Lung (tissue), 12 donors: ENCODE measurements around the gene OR5K1. TPM values are rescaled to one million over a fixed set of nuclear protein-coding genes. Genes with fewer than 3 reads are reported as not detected.

Experiments
- ATAC-seq: fragments of 200-7000 bp; cut with Tn5 transposase; one replicate; pipeline ENCODE4 v1.9.1; 2020; ENCODE audit warnings: moderate number of reproducible peaks; ENCODE audit not compliant: insufficient read depth, low FRiP score
- DNase-seq, 3 donors: peaks; one replicate each; pipeline ENCODE4 v3.0.0-alpha.2; 2013 to 2017
- H3K27ac ChIP-seq, 2 donors: one replicate each; pipeline ENCODE4 v1.5.1; 2013; ENCODE audit warnings: mild to moderate bottlenecking in 2 of 2, moderate library complexity in 2 of 2, control low read depth in 1 of 2, inconsistent platforms in 1 of 2, low read depth in 1 of 2, low read length in 1 of 2
- H3K27me3 ChIP-seq, 3 donors: one replicate each; pipeline ENCODE4 v1.5.1; 2013; ENCODE audit warnings: low read length in 2 of 3; ENCODE audit not compliant: control insufficient read depth in 3 of 3, insufficient read depth in 3 of 3
- H3K36me3 ChIP-seq, 4 donors: one replicate each; pipeline ENCODE4 v1.5.1; 2013; ENCODE audit warnings: low read length in 4 of 4, mild to moderate bottlenecking in 1 of 4, moderate library complexity in 1 of 4; ENCODE audit not compliant: control insufficient read depth in 4 of 4, insufficient read depth in 4 of 4
- H3K4me1 ChIP-seq, 5 donors: one replicate each; pipeline ENCODE4 v1.5.1; 2013; ENCODE audit warnings: low read length in 5 of 5, mild to moderate bottlenecking in 2 of 5, moderate library complexity in 1 of 5; ENCODE audit not compliant: control insufficient read depth in 5 of 5, insufficient read depth in 5 of 5
- H3K4me3 ChIP-seq: one replicate; pipeline ENCODE4 v1.5.1; 2013; ENCODE audit warnings: mild to moderate bottlenecking, control low read depth, moderate library complexity
- H3K9ac ChIP-seq, 2 donors: one replicate each; pipeline ENCODE4 v1.5.1; 2013; ENCODE audit warnings: low read length in 2 of 2, control low read depth in 1 of 2; ENCODE audit not compliant: insufficient read depth in 1 of 2
- H3K9me3 ChIP-seq, 4 donors: one replicate each; pipeline ENCODE4 v1.5.1; 2013; ENCODE audit warnings: low read length in 3 of 4, mild to moderate bottlenecking in 1 of 4, moderate library complexity in 1 of 4; ENCODE audit not compliant: control insufficient read depth in 4 of 4, insufficient read depth in 3 of 4
- CTCF ChIP-seq: IDR thresholded peaks from 2 replicates; pipeline ENCODE4 v1.5.1; 2012; ENCODE audit warnings: mild to moderate bottlenecking; ENCODE audit errors: control extremely low read depth, extremely low read depth
- WGBS, 2 donors: extraction: QIAGEN DNeasy Blood & Tissue Kit; methylation state at CpG; one replicate each; pipeline ENCODE4 v1.1.7; 2013; 5-methylcytosine and 5-hydroxymethylcytosine counted together
- polyA plus RNA-seq, 2 donors: library from polyadenylated mRNA; stranded (reverse); fragments of 200-250 nt; gene quantifications; one replicate each; pipeline ENCODE4 v1.2.1, GENCODE V29; 2013
- total RNA-seq, 2 donors: library from RNA; depleted of rRNA in 1 of 2; stranded (reverse); fragments of >200 nt in 1 of 2; gene quantifications; one replicate each; pipeline ENCODE4 v1.2.1, GENCODE V29; 2014 to 2021
- donor health status: control.
- donor health status: control.
- donor health status: Bipolar disorder and iron deficiency.
- donor health status: healthy.
- donor health status: DM: yes; HTN: yes; CAD: no.

The OR5K1 gene
- total and polyA plus RNA-seq, 4 donors = not detected

GRCh38 chr3:98450372-98450771, 12.6 kb upstream of the OR5K1 start:
- DNase-seq = no peak
- Histone ChIP-seq H3K4me3 (no peak overlapping the region), H3K4me1 (no peaks in the 10 kb centered on the region), H3K36me3 (no peaks in the 10 kb centered on the region), H3K27ac (no peak overlapping the region), H3K27me3 (no peaks in the 10 kb centered on the region), H3K9me3 (no peaks in the 10 kb centered on the region), H3K9ac (no peak overlapping the region)
- no peak for ATAC-seq
- no peak for TF ChIP-seq CTCF
- 80 to 90% methylated on average over 4 of the region's 4 CpGs for WGBS, 2 donors

GRCh38 chr3:98453827-98454226, 9.2 kb upstream of the OR5K1 start:
- TF ChIP-seq CTCF = no peak
- DNase-seq (no peak), ATAC-seq (no peak)
- Histone ChIP-seq H3K4me1 (no peaks in the 10 kb centered on the region), H3K9ac (no peak overlapping the region), H3K4me3 (no peak overlapping the region), H3K9me3 (no peaks in the 10 kb centered on the region), H3K27me3 (no peaks in the 10 kb centered on the region), H3K27ac (no peak overlapping the region), H3K36me3 (no peaks in the 10 kb centered on the region)

GRCh38 chr3:98454929-98455328, 8.1 kb upstream of the OR5K1 start:
- TF ChIP-seq CTCF = no peak
- H3K9ac ChIP-seq = no peak overlapping the region

GRCh38 chr3:98457543-98457942, 5.5 kb upstream of the OR5K1 start:
- Histone ChIP-seq H3K9ac (no peak overlapping the region), H3K27ac (no peak overlapping the region), H3K27me3 (no peaks in the 10 kb centered on the region), H3K4me3 (no peak overlapping the region), H3K36me3 (no peaks in the 10 kb centered on the region), H3K9me3 (no peaks in the 10 kb centered on the region), H3K4me1 (no peaks in the 10 kb centered on the region)
- 90 to 96% methylated on average over 2 of the region's 2 CpGs for WGBS, 2 donors
- TF ChIP-seq CTCF = no peak
- no peak for DNase-seq
- ATAC-seq = no peak

More at GRCh38 chr3:98454929-98455328, 8.1 kb upstream of the OR5K1 start:
- H3K27ac ChIP-seq = no peak overlapping the region
- 97 to 98% methylated on average over 1 of the region's 1 CpG for whole genome bisulfite sequencing, 2 donors
- no peaks in the 10 kb centered on the region for H3K27me3 ChIP-seq
- ATAC-seq (no peak), DNase-seq (no peak)
- no peaks in the 10 kb centered on the region for H3K4me1 ChIP-seq
- no peaks in the 10 kb centered on the region for H3K9me3 ChIP-seq
- no peaks in the 10 kb centered on the region for H3K36me3 ChIP-seq
- H3K4me3 ChIP-seq = no peak overlapping the region
